ENCODE results near the gene IQGAP3.

DNA sequence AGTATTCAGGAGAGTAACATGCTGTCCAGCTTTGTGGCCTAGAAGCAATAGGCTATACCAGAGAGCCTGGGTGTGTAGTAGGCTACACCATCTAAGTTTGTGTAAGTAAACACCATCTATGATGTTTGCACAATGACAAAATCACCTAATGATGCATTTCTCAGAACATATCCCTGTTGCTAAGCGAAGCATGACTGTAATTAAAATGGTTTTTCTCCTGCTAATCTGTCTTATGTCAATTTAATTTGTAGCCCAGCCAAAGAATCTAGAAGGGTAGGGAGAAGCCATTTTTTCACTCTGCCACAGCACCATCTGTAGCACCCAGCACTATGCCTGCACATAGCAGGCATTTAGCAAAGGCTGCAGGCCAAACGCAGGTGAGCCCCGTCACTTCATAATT is 5.2 kb upstream of the IQGAP3 start:
- TF ChIP-seq, protein P1, sequence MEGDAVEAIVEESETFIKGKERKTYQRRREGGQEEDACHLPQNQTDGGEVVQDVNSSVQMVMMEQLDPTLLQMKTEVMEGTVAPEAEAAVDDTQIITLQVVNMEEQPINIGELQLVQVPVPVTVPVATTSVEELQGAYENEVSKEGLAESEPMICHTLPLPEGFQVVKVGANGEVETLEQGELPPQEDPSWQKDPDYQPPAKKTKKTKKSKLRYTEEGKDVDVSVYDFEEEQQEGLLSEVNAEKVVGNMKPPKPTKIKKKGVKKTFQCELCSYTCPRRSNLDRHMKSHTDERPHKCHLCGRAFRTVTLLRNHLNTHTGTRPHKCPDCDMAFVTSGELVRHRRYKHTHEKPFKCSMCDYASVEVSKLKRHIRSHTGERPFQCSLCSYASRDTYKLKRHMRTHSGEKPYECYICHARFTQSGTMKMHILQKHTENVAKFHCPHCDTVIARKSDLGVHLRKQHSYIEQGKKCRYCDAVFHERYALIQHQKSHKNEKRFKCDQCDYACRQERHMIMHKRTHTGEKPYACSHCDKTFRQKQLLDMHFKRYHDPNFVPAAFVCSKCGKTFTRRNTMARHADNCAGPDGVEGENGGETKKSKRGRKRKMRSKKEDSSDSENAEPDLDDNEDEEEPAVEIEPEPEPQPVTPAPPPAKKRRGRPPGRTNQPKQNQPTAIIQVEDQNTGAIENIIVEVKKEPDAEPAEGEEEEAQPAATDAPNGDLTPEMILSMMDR (IDR thresholded peaks at IDR 0.05): no peak
- TF ChIP-seq EP300 (IDR thresholded peaks at IDR 0.05) (no peak), POLR2AphosphoS5 (IDR thresholded peaks at IDR 0.05) (no peak), POLR2A (IDR thresholded peaks at IDR 0.05) (no peak)

Data from sigmoid colon (tissue), 4 donors.